ENCODE results near the gene S100A3. TPM values are rescaled to one million over a fixed set of nuclear protein-coding genes. Genes with fewer than 3 reads are reported as not detected.

The S100A3 gene
- total RNA-seq, 1 experiment from 2014 or later: 0.33 TPM

- ChIA-PET POLR2A (interaction anchor here (0.6 kb wide), 1 partner anchor 11 kb away, joined by 3 read pairs; the partner anchor contains the start of gene S100A4), CTCF (interaction anchor here (1.1 to 1.2 kb wide), 2 partner anchors 12 to 24 kb away, joined by 3 to 4 read pairs; no protein-coding TSS in a partner anchor)
- no peaks in the 10 kb centered on the region; the same call in 1 of the 2 replicates for H3K27me3 Mint-ChIP-seq (ENCODE audit: low read depth)
- no peak overlapping the region for H3K27ac Mint-ChIP-seq
- DNase-seq (ENCODE audit: low spot score) (no peak), ATAC-seq (no peak)
- peaks cover 4% of the 10 kb centered on the region; the same call in 1 of the 2 replicates for H3K4me1 Mint-ChIP-seq
- H3K36me3 Mint-ChIP-seq: no peaks in the 10 kb centered on the region
- H3K4me3 Mint-ChIP-seq: no peak overlapping the region
- H3K9me3 Mint-ChIP-seq: no peaks in the 10 kb centered on the region
- TF ChIP-seq, protein P1, sequence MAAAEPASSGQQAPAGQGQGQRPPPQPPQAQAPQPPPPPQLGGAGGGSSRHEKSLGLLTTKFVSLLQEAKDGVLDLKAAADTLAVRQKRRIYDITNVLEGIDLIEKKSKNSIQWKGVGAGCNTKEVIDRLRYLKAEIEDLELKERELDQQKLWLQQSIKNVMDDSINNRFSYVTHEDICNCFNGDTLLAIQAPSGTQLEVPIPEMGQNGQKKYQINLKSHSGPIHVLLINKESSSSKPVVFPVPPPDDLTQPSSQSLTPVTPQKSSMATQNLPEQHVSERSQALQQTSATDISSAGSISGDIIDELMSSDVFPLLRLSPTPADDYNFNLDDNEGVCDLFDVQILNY (CRISPR knock-in tag; IDR thresholded peaks at IDR 0.05): no peak
- TF ChIP-seq RORB (CRISPR knock-in tag; IDR thresholded peaks at IDR 0.05) (no peak), EMX1 (CRISPR knock-in tag; IDR thresholded peaks at IDR 0.05) (no peak), ZBTB21 (CRISPR knock-in tag; IDR thresholded peaks at IDR 0.05; ENCODE audit: borderline replicate concordance) (no peak), CREM (CRISPR knock-in tag; IDR thresholded peaks at IDR 0.05) (no peak)
These were observed 7.3 kb upstream of the S100A3 start for GRCh38 chr1:153556348-153556747.

DNA sequence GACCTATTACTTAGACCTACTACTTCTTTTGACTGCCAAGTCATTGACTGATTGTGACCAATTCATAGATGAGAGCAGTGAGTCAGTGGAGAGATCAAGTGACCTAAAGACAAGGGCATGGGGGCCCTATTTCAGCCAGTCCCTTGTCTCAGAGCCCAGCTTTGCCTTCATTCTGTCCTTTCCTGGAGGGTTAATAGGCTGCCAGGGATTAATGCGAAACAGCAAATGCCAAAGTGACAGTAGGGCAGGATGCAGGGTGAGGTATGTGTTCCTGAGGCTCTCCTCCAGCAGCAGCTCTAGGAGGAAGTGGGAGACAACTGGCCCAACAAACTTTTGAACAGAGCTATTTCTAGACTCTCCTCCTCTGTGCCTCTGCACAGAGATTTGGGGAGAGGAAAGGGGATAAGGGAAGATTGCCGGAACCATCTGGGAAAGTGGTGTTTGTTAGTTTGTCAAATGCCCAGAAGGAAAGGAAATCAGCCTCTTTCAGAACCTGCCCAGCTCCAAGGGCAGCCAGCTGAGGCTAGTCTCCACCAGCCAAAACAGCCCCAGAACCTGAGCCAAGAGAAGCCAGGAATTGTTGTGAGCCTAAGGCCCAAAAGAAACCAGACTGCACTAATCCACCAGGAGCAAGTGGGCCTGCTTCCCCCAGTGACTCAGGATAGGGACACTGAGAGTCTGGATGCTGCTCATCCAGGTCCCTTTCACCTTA lies 4.9 kb upstream of the S100A3 start:
- ChIA-PET CTCF (interaction anchor here (1.7 to 5.7 kb wide), 6 partner anchors 10 to 73 kb away, joined by 5 to 52 read pairs (median 12); partner anchors contain the start of genes S100A13 and S100A6), POLR2A (interaction anchor here (1.3 kb wide), 1 partner anchor 14 kb away, joined by 3 read pairs; no protein-coding TSS in a partner anchor)
- Mint-ChIP-seq H3K36me3 (no peaks in the 10 kb centered on the region), H3K27ac (no peak overlapping the region), H3K27me3 (ENCODE audit: low read depth) (no peaks in the 10 kb centered on the region; the same call in 1 of the 2 replicates), H3K9me3 (no peaks in the 10 kb centered on the region), H3K4me1 (peaks cover 20% of the 10 kb centered on the region), H3K4me3 (no peak overlapping the region)
- no peak for TF ChIP-seq FOXJ3 (CRISPR knock-in tag; IDR thresholded peaks at IDR 0.05; ENCODE audit: borderline replicate concordance)
- no peak for TF ChIP-seq ZSCAN18 (CRISPR knock-in tag; IDR thresholded peaks at IDR 0.05)
- no peak for TF ChIP-seq NR2C2 (CRISPR knock-in tag; IDR thresholded peaks at IDR 0.05)
- TF ChIP-seq, protein P2, sequence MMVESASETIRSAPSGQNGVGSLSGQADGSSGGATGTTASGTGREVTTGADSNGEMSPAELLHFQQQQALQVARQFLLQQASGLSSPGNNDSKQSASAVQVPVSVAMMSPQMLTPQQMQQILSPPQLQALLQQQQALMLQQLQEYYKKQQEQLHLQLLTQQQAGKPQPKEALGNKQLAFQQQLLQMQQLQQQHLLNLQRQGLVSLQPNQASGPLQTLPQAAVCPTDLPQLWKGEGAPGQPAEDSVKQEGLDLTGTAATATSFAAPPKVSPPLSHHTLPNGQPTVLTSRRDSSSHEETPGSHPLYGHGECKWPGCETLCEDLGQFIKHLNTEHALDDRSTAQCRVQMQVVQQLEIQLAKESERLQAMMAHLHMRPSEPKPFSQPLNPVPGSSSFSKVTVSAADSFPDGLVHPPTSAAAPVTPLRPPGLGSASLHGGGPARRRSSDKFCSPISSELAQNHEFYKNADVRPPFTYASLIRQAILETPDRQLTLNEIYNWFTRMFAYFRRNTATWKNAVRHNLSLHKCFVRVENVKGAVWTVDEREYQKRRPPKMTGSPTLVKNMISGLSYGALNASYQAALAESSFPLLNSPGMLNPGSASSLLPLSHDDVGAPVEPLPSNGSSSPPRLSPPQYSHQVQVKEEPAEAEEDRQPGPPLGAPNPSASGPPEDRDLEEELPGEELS (CRISPR knock-in tag; IDR thresholded peaks at IDR 0.05): no peak
- TF ChIP-seq ZNF232 (CRISPR knock-in tag; IDR thresholded peaks at IDR 0.05): no peak
- no peak for TF ChIP-seq AR (CRISPR knock-in tag; IDR thresholded peaks at IDR 0.05)
- TF ChIP-seq, protein P3, sequence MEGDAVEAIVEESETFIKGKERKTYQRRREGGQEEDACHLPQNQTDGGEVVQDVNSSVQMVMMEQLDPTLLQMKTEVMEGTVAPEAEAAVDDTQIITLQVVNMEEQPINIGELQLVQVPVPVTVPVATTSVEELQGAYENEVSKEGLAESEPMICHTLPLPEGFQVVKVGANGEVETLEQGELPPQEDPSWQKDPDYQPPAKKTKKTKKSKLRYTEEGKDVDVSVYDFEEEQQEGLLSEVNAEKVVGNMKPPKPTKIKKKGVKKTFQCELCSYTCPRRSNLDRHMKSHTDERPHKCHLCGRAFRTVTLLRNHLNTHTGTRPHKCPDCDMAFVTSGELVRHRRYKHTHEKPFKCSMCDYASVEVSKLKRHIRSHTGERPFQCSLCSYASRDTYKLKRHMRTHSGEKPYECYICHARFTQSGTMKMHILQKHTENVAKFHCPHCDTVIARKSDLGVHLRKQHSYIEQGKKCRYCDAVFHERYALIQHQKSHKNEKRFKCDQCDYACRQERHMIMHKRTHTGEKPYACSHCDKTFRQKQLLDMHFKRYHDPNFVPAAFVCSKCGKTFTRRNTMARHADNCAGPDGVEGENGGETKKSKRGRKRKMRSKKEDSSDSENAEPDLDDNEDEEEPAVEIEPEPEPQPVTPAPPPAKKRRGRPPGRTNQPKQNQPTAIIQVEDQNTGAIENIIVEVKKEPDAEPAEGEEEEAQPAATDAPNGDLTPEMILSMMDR (IDR thresholded peaks at IDR 0.05): no peak
- no peak for TF ChIP-seq E2F4 (CRISPR knock-in tag; IDR thresholded peaks at IDR 0.05; ENCODE audit: borderline replicate concordance, low read depth)
- TF ChIP-seq ZNF317 (CRISPR knock-in tag; IDR thresholded peaks at IDR 0.05; ENCODE audit: borderline replicate concordance, low read depth): no peak
- no peak for TF ChIP-seq MAX (CRISPR knock-in tag; IDR thresholded peaks at IDR 0.05)
- TF ChIP-seq, protein P4, sequence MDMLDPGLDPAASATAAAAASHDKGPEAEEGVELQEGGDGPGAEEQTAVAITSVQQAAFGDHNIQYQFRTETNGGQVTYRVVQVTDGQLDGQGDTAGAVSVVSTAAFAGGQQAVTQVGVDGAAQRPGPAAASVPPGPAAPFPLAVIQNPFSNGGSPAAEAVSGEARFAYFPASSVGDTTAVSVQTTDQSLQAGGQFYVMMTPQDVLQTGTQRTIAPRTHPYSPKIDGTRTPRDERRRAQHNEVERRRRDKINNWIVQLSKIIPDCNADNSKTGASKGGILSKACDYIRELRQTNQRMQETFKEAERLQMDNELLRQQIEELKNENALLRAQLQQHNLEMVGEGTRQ (CRISPR knock-in tag; IDR thresholded peaks at IDR 0.05): no peak
- DNase-seq (ENCODE audit: low spot score): no peak
- ATAC-seq: no peak
